Mesenchymal stem cell (in vitro differentiated cells and primary cell): ENCODE results near the gene OR2A12.
"Not testable (repeated sequence)": the region's sequence is repeated elsewhere in the genome, so short reads cannot be mapped to it uniquely, and the experiment has no call there.

Source experiments
- DNase-seq: peaks from one replicate; pipeline ENCODE4 v3.0.0-alpha.2; 2013
- H2AFZ ChIP-seq: one replicate; pipeline ENCODE4 v1.6.1; 2013; ENCODE audit warnings: low read depth, mild to moderate bottlenecking, control low read depth, inconsistent platforms, low read length, moderate library complexity
- H2AK5ac ChIP-seq: 2 replicates; pipeline ENCODE4 v1.6.1; 2013; ENCODE audit warnings: low read length, moderate library complexity, mild to moderate bottlenecking, inconsistent platforms; ENCODE audit not compliant: severe bottlenecking
- H2BK120ac ChIP-seq: one replicate; pipeline ENCODE4 v1.6.1; 2013; ENCODE audit warnings: low read depth, mild to moderate bottlenecking, inconsistent platforms, low read length, moderate library complexity
- H2BK12ac ChIP-seq, 2 experiments: one replicate each; pipeline ENCODE4 v1.6.1; 2013; ENCODE audit warnings: inconsistent platforms in 2 of 2, low read length in 2 of 2, mild to moderate bottlenecking in 2 of 2, moderate library complexity in 2 of 2, control low read depth in 1 of 2
- H2BK15ac ChIP-seq: one replicate; pipeline ENCODE4 v1.6.1; 2013; ENCODE audit warnings: mild to moderate bottlenecking, low read depth, inconsistent platforms; ENCODE audit not compliant: poor library complexity, severe bottlenecking
- H2BK5ac ChIP-seq: 2 replicates; pipeline ENCODE4 v1.6.1; 2013; ENCODE audit warnings: low read depth, mild to moderate bottlenecking, low read length, control low read depth, inconsistent platforms; ENCODE audit not compliant: poor library complexity, severe bottlenecking
- H3K14ac ChIP-seq, 2 experiments: one replicate each; pipeline ENCODE4 v1.6.1; 2013; ENCODE audit warnings: inconsistent platforms in 2 of 2, low read length in 2 of 2, control low read depth in 1 of 2, mild to moderate bottlenecking in 1 of 2, moderate library complexity in 1 of 2
- H3K18ac ChIP-seq, 2 experiments: one replicate each; pipeline ENCODE4 v1.6.1; 2013; ENCODE audit warnings: inconsistent platforms in 2 of 2, low read length in 2 of 2, control low read depth in 1 of 2, low read depth in 1 of 2, mild to moderate bottlenecking in 1 of 2
- H3K23ac ChIP-seq, 2 experiments: one replicate each; pipeline ENCODE4 v1.6.1; 2013; ENCODE audit warnings: inconsistent platforms in 2 of 2, low read length in 2 of 2, mild to moderate bottlenecking in 2 of 2, moderate library complexity in 2 of 2, control low read depth in 1 of 2
- H3K27ac ChIP-seq: 2 replicates; pipeline ENCODE4 v1.5.1; 2013; ENCODE audit warnings: mild to moderate bottlenecking, moderate library complexity, low read length, control low read depth, inconsistent platforms; ENCODE audit not compliant: poor library complexity, severe bottlenecking
- H3K27me3 ChIP-seq, 2 experiments: 2 replicates each; pipeline versions ENCODE4 v1.6.1 to v1.7.0; 2013; ENCODE audit warnings: low read length in 2 of 2, mild to moderate bottlenecking in 2 of 2, moderate library complexity in 2 of 2, control low read depth in 1 of 2, inconsistent platforms in 1 of 2; ENCODE audit not compliant: control insufficient read depth in 1 of 2, insufficient read depth in 1 of 2
- H3K36me3 ChIP-seq, 2 experiments: 2 replicates each; pipeline versions ENCODE4 v1.6.1 to v1.7.0; 2013; ENCODE audit warnings: low read length in 2 of 2, control low read depth in 1 of 2, inconsistent platforms in 1 of 2, low read depth in 1 of 2, mild to moderate bottlenecking in 1 of 2; ENCODE audit not compliant: insufficient read depth in 2 of 2, control insufficient read depth in 1 of 2
- H3K4ac ChIP-seq, 2 experiments: one replicate each; pipeline ENCODE4 v1.6.1; 2013; ENCODE audit warnings: inconsistent platforms in 2 of 2, low read length in 2 of 2, mild to moderate bottlenecking in 2 of 2, moderate library complexity in 2 of 2, control low read depth in 1 of 2, low read depth in 1 of 2
- H3K4me1 ChIP-seq: 2 replicates; pipeline ENCODE4 v1.6.1; 2013; ENCODE audit warnings: low read depth, low read length, control low read depth; ENCODE audit not compliant: control insufficient read depth, insufficient read depth
- H3K4me2 ChIP-seq: 2 replicates; pipeline ENCODE4 v1.6.1; 2013; ENCODE audit warnings: low read length, mild to moderate bottlenecking, inconsistent platforms; ENCODE audit not compliant: poor library complexity, severe bottlenecking
- H3K4me3 ChIP-seq, 2 experiments: 2 replicates each; pipeline versions ENCODE4 v1.5.1 to v1.7.0; 2013; ENCODE audit warnings: low read length in 2 of 2, mild to moderate bottlenecking in 2 of 2, control low read depth in 1 of 2, low read depth in 1 of 2; ENCODE audit not compliant: insufficient read depth in 1 of 2
- H3K79me1 ChIP-seq: replicated peaks from 2 replicates; pipeline ENCODE4 v1.6.1; 2013; ENCODE audit warnings: mild to moderate bottlenecking, control low read depth, low read length, inconsistent platforms; ENCODE audit not compliant: poor library complexity, severe bottlenecking
- H3K9ac ChIP-seq: 2 replicates; pipeline ENCODE4 v1.7.0; 2013; ENCODE audit warnings: mild to moderate bottlenecking, low read length, moderate library complexity
- H3K9me3 ChIP-seq: 2 replicates; pipeline ENCODE4 v1.7.0; 2013; ENCODE audit warnings: mild to moderate bottlenecking, low read length; ENCODE audit not compliant: control insufficient read depth
- H4K8ac ChIP-seq: one replicate; pipeline ENCODE4 v1.6.1; 2013; ENCODE audit warnings: inconsistent platforms, mild to moderate bottlenecking, low read length, moderate library complexity
- H4K91ac ChIP-seq: one replicate; pipeline ENCODE4 v1.6.1; 2013; ENCODE audit warnings: mild to moderate bottlenecking, low read length, inconsistent platforms
- WGBS: methylation state at CpG from one replicate; pipeline ENCODE4 v1.1.7; 2013; ENCODE audit warnings: mixed read lengths; 5-methylcytosine and 5-hydroxymethylcytosine counted together

The OR2A12 gene

GRCh38 chr7:144122876-144123275 lies 36.8 kb downstream of the OR2A12 start, which contains the start of gene OR2A14:
Gene OR2A14 (plus strand): TSS chr7:144123176. CDS start chr7:144129113, 5,937 bp downstream.
- Histone ChIP-seq H3K14ac (no peak within 1 kb of the TSS), H3K4ac (no peak within 1 kb of the TSS), H3K9me3 (no peaks in the 10 kb centered on the region), H2AFZ (no peak within 1 kb of the TSS), H3K79me1 (no peaks in the 10 kb centered on the region), H3K23ac (no peak within 1 kb of the TSS), H4K91ac (no peak within 1 kb of the TSS), H3K27me3 (no peaks in the 10 kb centered on the region), H2AK5ac (no peak within 1 kb of the TSS), H4K8ac (no peak within 1 kb of the TSS), H3K27ac (no peak within 1 kb of the TSS), H2BK5ac (no peak within 1 kb of the TSS), H3K4me2 (no peak within 1 kb of the TSS), H3K9ac (no peak within 1 kb of the TSS), H3K4me1 (no peaks in the 10 kb centered on the region), H2BK12ac (no peak within 1 kb of the TSS), H3K4me3 (no peak within 1 kb of the TSS), H3K18ac (no peak within 1 kb of the TSS), H2BK15ac (no peak within 1 kb of the TSS), H3K36me3 (no peaks in the 10 kb centered on the region), H2BK120ac (no peak within 1 kb of the TSS)
- no peak for DNase-seq
- WGBS = 43% methylated on average over 1 of the region's 1 CpG

DNA sequence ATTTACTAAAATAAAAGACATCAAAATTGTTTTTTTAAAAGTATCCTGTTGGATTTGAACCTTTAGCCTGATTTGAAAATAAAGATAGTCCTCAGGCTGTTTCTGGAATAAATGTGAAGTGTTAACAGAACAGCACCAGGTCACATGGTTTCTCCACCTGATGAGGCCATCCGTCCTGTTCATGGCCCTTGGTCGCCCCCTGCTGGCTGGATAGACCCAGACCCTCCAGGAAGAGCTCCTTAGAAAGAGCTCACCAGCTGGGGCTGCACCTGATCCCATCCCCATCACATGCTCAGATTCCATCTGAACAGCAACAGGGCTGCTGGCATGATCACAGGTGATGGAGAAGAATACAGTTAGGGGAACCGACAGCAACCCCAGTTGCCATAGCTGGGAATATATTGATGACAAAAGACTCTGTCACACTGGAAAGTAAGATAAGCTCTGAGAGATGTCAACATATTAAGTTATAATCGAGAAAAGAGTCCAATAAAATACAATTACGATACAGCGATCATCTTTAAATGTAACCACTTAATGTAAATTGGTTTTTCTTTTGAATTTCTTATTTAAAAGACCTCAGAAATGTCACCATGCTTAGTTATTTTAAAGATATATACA lies 41.7 kb downstream of the OR2A12 start:
- no peak overlapping the region for H2AFZ ChIP-seq
- H3K4me3 ChIP-seq = no peak overlapping the region
- no peak overlapping the region for H3K4ac ChIP-seq
- peak; percentile 78 for DNase-seq
- H4K91ac ChIP-seq = no peak overlapping the region
- no peak overlapping the region for H2BK12ac ChIP-seq
- no peaks in the 10 kb centered on the region for H3K9me3 ChIP-seq
- no peak overlapping the region for H2BK15ac ChIP-seq
- no peak overlapping the region for H3K27ac ChIP-seq
- H3K18ac ChIP-seq = no peak overlapping the region
- H3K79me1 ChIP-seq = no peaks in the 10 kb centered on the region
- H3K4me1 ChIP-seq = no peaks in the 10 kb centered on the region
- no peak overlapping the region for H2BK5ac ChIP-seq
- no peak overlapping the region for H3K9ac ChIP-seq
- H3K27me3 ChIP-seq = no peaks in the 10 kb centered on the region
- no peak overlapping the region for H2AK5ac ChIP-seq
- H3K23ac ChIP-seq = no peak overlapping the region
- H3K36me3 ChIP-seq = no peaks in the 10 kb centered on the region
- no peak overlapping the region for H3K4me2 ChIP-seq
- WGBS = 0% methylated on average over 3 of the region's 6 CpGs
- no peak overlapping the region for H4K8ac ChIP-seq
- no peak overlapping the region for H3K14ac ChIP-seq
- no peak overlapping the region for H2BK120ac ChIP-seq

- not testable (repeated sequence) for H2BK15ac ChIP-seq, H3K27ac ChIP-seq, H3K4me3 ChIP-seq, H3K9ac ChIP-seq, H3K9me3 ChIP-seq, H3K4ac ChIP-seq, H2AFZ ChIP-seq, H3K23ac ChIP-seq, H3K14ac ChIP-seq, H2AK5ac ChIP-seq, H3K18ac ChIP-seq, H2BK120ac ChIP-seq, H3K4me1 ChIP-seq, H3K36me3 ChIP-seq, H3K79me1 ChIP-seq, H2BK5ac ChIP-seq, H3K27me3 ChIP-seq, H3K4me2 ChIP-seq, DNase-seq, H4K91ac ChIP-seq, H4K8ac ChIP-seq, H2BK12ac ChIP-seq
- 87% methylated on average over 9 of the region's 9 CpGs for WGBS
Observed at GRCh38 chr7:144129601-144130000, 43.5 kb downstream of the OR2A12 start.

- Histone ChIP-seq H3K23ac (no peak overlapping the region), H4K91ac (no peak overlapping the region), H2AK5ac (no peak overlapping the region), H4K8ac (no peak overlapping the region), H3K79me1 (no peaks in the 10 kb centered on the region), H3K9ac (no peak overlapping the region), H2BK15ac (no peak overlapping the region), H3K4me3 (no peak overlapping the region), H3K4me2 (no peak overlapping the region), H3K4me1 (no peaks in the 10 kb centered on the region), H3K9me3 (no peaks in the 10 kb centered on the region), H2BK120ac (no peak overlapping the region), H3K4ac (no peak overlapping the region), H3K18ac (no peak overlapping the region), H2AFZ (no peak overlapping the region), H2BK5ac (no peak overlapping the region), H3K14ac (no peak overlapping the region), H3K27me3 (no peaks in the 10 kb centered on the region), H2BK12ac (no peak overlapping the region), H3K27ac (no peak overlapping the region), H3K36me3 (no peaks in the 10 kb centered on the region)
- no peak for DNase-seq
- 86% methylated on average over 2 of the region's 2 CpGs for WGBS
Observed at GRCh38 chr7:144130730-144131129, 44.7 kb downstream of the OR2A12 start.
